GM19351 (cell line): ENCODE results near the gene TENM3.
"Not testable (repeated sequence)": the region's sequence is repeated elsewhere in the genome, so short reads cannot be mapped to it uniquely, and the experiment has no call there.

Experiments used
- ATAC-seq: cut with Tn5 transposase; IDR thresholded peaks from one replicate; pipeline ENCODE4 v1.9.1; 2021; ENCODE audit warnings: mild to moderate bottlenecking, moderate library complexity; ENCODE audit not compliant: unreplicated experiment

The TENM3 gene

DNA sequence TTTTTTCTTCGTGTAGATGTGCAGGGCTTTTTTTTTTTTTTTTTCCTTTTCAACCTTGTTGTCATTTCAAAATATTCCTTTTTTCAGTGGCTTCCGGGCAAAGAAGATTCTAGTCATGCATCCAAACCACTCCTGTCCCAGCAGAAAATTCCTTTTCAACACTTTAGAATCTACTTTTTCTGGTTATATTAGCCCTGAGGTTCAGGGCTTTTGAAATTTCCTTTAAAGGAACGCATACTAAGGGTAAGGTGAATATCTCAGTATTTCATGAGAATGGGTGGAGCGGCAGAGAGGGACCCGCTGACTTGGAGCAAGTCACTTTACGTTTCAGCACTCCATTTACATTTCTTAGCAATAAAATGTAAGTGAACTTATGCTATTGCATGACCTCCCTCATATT, 15.6 kb upstream of the TENM3 start:
- no peak for ATAC-seq

DNA sequence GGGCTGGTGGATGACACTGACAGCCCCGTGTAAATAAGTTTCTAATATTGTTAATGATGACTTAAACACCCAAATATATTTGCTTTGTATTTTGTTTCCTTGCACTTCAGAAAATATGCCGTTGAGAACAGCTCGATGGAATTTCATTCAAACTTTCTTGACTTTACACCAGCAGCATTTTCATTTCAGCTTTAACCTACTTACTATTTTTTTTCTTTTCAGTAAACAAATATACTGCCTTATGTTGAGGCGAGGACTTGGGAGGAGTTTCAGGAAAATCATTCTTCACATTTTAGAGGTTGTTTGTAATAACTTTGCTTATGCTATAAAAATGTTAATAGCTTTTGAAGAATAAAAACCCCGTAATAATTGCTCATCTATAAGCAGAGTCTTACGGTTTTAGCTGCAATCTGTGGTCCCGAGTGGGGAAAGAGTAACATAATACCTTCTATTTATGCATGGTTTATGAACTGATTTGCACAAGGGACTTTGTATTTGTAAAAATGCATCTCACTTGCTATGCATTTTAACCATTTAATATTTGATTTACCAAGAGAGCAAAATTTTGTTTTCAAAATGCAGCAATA, 14.1 kb upstream of the TENM3 start:
- ATAC-seq = no peak

DNA sequence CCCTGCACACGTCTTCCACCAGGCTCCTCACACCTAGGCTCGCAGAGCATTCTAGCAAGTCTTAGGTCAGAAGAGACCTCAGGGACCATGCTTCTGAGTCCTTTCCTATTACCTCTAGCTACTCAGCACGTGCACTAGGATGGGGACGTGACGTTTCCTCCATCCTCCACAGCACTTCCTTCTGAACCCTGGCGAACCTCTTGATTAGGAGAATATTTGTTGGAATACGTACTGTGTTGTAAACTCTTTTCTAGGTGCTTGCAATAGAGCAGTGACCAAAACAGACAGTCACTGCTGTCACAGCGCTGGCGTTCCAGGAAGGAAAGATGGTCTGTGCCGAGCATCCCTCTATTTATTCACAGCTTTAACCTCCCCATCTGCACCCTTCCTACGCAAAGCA, 12.9 kb upstream of the TENM3 start:
- no peak for ATAC-seq

DNA sequence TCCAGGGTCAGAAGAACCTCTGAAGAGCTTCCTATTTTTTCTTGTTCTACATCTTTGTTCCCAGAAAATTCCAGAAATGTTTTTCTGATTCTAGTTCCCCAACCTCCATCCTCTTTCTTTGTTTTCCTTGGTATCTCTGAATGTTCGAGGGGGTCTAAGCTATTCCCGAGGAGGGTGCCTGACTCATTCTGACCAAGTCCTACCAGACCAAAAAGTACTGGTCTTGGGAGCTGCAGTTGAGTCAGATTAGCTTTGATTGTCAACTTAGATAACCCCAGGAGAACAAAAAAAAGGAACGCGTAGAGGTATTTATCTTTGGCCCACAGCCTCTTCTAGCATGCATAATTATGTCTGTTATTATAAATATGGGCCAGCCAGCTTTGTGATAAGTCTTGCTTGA, 12.1 kb upstream of the TENM3 start:
- no peak for ATAC-seq

DNA sequence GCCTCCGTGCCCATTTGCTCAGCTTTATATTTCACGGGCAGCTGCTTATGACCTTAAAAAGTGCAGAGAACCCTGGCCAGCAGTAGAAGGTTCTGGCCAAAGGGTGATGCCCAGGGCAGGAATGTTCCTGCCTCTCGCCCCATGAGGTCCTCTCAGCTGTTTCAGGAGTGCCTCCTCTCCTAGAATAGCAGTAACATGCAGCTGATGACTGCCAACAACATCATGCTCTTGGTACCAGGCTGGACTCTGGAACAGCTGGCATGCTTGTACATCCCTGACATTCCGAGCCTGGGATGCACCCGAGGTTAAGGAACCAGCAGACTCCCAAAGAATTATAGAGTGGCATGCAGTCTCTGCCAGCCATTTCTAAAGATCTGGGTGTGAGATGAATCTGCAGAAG, 11.7 kb upstream of the TENM3 start:
- ATAC-seq = no peak

DNA sequence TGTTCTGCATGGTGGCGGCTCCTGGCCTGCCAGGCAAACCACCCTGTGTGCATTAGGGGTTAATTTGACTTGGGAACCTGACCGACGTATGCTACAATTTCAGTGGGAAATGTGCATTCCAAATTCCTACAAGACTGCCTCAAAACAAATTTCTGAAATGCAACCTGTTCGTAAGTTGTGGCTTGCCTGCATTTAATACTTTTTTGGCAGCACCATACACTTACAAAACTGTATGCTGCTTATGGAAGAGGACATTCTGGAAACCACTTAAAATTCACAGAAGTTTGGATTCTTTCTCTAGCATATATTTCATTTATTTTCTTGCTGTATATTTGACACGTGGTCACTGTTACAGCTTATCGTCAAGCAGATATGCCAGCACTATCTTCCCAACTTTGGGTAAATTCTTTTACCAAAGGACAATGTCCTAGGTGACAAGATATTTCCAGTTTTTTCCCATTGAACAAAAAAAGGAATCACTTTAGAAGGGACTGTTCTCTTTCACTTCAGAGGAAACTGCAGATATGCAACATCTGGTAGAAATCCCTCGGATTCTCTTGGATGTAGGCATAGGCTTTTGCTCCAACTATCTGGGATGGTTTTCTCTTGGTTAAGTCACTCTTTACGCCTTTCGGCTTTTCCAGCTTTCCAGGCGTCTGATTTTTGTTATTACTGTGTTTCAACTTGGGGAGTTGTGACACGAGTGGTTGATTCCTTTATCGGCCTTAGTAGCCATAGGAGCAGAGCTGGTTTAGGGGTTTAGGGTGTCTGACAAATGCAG, 9.7 kb upstream of the TENM3 start:
- ATAC-seq = no peak

DNA sequence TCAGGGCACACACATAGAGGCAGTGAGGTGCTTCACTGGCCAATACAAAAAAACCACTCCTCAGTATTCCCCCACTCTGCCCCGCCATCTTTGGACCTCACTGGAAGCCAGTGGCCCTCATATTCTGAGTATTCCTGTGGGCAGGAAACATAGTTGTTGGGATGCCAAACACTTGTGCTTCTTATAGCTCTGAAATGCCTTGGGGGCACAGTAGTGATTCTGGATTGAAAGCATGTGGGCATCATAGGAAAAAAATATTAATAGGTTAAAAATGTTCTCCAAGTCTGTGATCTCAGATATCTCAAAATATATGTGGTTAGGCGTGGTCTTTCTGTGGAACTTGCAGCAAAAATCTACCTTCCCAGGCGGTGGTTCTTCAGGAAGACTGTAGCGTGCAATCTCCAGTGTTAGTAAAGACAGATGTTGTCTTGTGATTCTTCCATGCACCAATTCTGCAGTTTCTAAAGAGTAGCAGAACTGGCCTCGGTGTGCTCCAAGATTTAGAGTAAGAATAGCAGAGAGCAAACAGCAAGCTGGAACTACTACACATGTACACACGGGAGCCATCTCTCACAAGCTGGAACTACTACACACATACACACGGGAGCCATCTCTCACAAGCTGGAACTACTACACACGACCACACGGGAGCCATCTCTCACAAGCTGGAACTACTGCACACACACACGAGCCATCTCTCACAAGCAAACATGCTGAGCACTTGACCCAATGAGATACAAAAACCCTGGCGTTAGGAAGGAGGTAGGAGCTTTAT, 8.0 kb upstream of the TENM3 start:
- ATAC-seq = no peak

DNA sequence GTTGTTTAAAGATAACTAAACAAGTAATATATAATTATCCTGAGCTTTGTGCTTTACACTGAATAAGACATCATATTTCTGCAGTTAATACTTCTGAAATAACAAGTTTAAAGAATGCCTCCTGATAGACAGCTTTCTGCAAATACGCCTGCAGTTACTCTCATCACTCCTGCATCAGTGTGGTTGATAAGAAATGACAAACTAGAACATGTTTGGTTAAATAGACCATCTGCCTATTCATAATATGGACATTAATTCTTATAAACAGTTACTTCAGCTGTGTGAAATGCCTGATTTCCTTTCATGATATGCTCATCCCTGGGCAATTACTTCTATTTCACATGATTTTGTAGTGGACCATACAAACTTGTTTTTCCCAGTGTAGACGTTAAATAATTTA, 7.0 kb upstream of the TENM3 start:
- no peak for ATAC-seq

DNA sequence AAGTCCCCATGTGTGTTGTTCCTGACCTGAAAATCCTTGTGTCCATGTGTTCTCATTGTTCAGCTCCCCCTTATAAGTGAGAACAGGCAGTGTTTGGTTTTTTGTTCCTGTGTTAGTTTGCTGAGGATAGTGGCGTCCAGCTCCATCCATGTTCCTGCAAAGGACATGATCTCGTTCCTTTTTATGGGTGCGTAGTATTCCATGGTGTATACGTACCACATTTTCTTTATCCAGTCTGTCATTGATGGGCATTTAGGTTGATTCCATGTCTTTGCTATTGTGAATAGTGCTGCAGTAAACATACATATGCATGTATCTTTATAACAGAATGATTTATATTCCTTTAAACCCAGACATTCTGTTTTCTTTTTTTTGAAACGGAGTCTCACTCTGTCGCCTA, 6.2 kb upstream of the TENM3 start:
- not testable (repeated sequence) for ATAC-seq

DNA sequence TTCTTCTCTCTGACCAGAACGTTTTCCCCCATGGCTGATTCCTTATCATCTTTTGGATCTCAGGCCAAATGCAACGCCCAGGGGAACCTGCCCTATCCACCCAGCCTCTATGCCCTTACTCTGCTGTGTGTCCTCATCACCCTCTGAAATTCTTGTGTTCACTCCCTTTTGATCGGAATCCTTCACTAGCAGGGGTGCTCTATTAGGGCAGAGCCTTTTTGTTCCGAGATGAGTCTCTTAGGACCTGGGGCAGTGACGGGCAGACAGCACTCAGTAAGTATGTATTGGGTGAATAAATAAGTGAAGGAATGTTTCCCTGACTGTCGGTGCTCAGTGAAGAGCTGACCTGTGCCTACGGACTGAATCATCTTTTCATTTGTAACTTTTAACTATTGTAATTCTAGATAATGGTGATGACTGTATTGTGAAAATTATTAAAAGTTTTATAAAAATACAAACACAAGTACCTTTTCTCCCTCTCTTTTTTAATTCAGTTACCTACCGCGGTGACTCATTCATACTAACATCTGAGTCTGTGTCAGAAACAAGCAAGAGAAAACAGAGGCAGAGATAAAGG, 4.8 kb upstream of the TENM3 start:
- ATAC-seq = no peak

DNA sequence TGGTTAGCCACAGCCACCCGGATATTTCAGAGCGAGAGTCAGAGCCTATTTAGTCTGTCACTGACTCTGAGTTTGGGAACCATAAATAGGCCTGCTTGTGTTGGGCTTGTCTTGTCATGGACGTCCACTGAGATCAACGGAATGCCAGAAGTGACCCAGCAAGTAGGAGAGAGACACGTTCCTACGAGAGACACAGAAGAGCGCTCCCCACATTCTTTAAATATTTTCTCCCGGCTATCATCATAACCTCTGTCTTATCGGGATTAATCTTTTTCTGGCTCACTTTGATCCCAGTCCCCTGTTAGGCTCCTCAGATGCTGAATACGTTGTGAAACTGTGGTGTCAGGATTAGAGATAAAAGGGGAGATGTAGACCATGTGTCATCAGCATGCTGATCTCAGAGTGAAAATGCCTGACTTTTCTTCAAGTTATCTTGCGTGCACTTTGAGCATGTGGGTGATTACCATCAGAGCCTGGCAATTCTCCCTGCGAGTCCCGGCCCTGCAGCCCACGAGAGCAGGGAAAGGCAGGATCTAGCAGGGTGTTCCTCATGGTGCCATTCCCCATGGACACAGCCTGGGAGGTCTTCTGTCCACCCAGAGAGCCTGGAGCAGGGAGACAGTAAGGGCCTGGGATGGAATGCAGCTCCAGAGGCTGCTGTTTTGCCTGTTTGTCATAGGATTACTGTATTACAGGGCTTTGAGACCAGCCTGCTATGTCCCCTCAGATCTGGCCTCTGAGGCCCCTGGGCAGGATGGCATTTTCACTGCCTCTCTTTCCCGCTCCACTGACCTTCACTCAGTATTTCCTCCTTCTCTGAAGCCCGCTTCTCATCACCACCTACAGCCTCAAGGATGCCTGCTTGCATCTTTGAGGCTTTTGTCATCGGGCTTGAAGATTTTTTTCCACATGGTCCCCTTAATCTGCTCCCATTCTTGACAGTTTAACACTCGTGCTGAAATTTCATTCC, 2.8 kb upstream of the TENM3 start:
- ATAC-seq = no peak

DNA sequence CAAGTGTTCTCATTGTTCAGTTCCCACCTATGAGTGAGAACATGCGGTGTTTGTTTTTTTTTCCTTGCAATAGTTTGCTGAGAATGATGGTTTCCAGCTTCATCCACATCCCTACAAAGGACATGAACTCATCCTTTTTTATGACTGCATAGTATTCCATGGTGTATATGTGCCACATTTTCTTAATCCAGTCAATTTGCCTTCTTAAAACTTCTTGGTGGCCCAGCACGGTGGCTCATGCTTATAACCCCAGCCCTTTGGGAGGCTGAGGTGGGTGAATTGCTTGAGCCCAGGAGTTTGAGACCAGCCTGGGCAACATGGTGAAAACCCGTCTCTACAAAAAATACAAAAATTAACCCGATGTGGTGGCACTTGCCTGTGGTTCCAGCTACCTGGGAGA, 942 bp upstream of the TENM3 start:
- not testable (repeated sequence) for ATAC-seq

DNA sequence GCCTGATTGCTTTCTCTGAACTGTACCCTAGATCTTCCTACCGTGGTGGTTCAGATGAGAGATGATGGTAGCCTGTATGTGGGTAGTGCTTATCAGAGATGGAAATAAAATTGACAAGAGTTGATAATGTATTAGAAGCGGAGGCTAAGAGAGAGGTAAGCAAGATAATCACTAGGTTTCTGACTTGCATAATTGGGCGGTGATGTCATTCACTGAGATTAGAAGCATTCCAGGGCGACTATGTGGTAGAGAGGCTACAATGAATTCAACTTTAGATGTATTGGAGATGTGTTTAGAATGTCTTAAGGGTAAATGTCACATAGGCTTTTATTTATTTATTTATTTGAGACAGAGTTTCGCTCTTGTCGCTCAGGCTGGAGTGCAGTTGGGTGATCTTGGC, 415 bp upstream of the TENM3 start:
- no peak for ATAC-seq

DNA sequence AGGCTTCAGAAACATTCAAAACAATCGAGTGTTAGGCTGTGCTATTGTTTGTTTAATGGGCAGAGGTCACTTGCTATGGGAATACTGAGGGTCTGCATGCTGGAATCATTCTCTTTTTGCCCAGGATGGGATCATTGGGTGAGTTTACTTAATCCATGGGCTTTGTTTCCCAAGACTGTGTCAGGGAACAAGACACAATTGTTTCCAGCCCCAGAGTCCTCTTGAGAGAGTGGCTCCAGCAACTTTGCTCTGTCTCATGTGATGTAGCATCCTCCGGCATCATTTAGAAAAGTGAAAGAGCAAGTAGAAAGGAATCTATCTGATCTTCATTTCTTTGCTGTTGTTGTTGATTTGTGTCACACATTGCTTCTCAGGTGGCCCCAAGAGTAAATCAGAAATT, 1.8 kb downstream of the TENM3 start:
- ATAC-seq = no peak

DNA sequence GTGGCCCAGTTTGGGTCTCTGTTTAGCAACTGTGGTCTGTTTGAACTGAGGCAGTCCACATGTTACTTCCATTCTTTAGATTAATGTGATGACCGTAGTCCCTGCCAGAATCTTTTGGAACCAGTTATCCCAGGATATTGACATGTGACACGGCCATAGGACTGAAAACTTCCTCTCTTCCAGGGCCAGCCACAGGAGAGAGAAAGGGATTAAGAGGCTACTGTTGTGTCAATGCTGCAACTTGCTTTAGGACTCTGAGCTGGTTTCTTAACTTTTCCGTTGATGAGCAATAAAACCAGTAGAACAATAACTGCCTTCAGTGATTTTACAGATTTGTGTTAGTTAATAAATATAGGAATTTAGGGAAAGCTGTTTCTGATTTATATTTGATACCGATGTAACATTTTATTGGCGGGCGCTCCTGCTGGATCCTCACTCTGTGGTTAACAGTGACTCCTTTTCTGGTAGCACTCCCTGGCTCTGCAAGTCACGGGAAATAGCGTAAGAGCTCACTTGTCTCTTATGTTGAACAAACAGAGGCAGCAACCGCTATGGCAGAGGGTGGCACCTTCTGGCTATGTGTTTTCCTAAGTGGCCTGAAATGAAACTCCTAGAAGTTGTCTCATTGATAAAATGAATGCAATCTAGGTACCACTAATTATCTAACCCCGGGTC, 2.5 kb downstream of the TENM3 start:
- ATAC-seq = no peak

DNA sequence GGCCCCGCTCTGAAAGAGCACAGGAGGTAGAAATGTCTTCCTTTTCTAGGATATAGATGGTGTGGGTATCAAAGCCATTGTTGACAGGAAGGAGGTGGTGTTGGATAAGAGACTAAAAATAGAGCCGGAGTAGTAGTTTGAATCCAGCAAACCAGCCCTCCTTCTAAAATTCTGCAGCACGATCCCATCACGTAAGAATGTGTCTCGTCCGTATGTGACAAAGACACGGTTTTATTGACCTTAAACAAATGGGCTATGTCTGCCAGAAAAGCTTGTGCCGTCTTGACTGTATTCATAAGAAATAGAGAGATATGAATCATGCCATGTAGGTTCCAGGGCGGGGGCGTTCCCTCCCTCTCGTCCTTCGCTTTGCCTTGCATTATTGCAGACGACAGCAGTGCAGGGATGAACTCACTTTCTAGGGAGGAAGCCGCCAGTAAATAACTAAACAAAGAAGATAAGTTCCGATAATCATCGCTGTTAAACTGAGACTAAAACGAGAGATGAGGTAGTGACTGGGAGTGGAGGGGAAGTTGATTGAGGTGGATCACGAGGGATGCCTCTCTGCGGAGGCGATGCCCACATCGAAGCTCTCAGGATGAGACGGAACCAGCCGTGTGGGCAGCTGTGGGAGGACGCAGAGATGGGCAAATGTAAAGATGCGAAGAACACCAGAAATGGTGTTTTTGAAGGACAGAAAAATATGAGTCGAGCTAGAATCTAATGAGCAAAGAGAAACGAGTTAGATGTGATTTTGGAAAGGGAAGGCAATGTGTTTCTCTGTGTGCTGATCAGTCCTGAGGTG, 3.4 kb downstream of the TENM3 start:
- ATAC-seq = no peak

DNA sequence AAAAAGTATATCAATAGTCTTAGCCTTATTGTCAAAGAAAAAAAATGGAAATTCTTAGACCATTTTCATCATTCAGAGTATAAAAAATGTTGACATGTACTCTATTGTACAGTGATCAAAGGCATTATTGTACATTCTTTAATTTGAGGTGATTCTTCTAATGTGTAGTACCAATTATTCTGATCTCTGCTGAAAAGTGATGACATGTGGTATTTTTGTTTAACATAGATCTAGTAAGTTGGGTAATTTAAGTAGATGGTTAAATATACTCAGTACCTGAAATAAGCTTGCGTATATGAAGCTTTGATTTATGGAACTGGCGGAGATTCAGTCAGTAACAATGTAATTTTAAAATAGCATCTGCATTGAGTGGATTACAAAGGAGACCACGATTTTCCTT, 5.1 kb downstream of the TENM3 start:
- ATAC-seq = no peak

DNA sequence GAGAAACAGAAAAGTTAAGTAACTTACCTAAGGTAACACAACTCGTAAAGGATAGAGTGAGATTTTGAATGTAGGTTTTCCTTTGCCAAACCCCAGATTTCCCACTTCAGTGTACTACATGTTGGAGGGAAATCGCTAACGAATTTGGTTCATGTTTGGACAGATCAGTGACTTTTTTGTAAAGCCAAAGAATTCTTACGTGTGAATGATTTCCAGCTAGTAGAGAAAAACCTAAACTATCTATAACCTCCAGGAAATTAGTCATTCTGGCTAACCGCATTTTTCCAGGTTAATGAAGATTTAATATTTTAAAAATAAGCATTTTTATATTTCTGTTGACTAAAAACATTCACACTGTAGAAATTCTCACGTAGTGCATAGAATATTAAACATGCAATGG, 7.2 kb downstream of the TENM3 start:
- no peak for ATAC-seq

DNA sequence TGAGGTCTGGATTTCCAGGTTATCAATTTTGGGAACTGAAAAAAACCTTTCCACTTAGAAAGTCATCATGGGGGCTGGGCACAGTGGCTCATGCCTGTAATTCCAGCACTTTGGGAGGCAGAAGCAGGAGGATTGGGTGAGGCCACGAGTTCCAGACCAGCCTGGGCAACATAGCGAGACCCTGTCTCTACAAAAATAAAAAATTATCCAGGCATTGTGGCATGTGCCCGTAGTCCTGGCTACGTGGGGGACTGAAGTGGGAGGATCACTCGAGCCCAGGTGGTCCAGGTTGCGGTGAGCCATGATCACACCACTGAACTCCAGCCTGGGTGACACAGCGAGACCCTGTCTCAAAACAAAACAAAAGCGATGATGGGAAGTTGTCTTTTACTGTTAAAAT, 7.9 kb downstream of the TENM3 start:
- no peak for ATAC-seq
